Endothelial cell of umbilical vein (primary cell): ENCODE results near the gene MSN. TPM values are rescaled to one million over a fixed set of nuclear protein-coding genes. Genes with fewer than 3 reads are reported as not detected.

Experiments used
- BruUV-seq: library from RNA; stranded (reverse); fragments of 400-500 nt; replicated peaks from 2 replicates; lab custom pipeline; 2021; lab: Mats Ljungman, UMichigan
- CTCF ChIA-PET: fragments of 300-600, 350-600 bp; sonication (Branson Sonifier 250); formaldehyde crosslinking; loops from one replicate; lab custom pipeline; 2021; ENCODE audit warnings: antibody characterized with exemption, inconsistent platforms; lab: Charles Lee
- POLR2A ChIA-PET: fragments of 300-600, 350-600 bp; sonication (Branson Sonifier 250); formaldehyde crosslinking; loops from one replicate; lab custom pipeline; 2021; ENCODE audit warnings: antibody characterized with exemption, inconsistent platforms; lab: Charles Lee
- DNase-seq: peaks from one replicate; pipeline ENCODE4 v3.0.0-alpha.2; 2011; ENCODE audit warnings: low read depth, low spot score
- FAIRE-seq: peaks from 2 replicates; lab custom pipeline; 2011; peaks lifted over from hg19 to GRCh38; lab: Jason Lieb, UNC
- H2AFZ ChIP-seq: 2 replicates; pipeline ENCODE4 v1.6.0; 2012; ENCODE audit warnings: low read depth, low read length, control low read depth, inconsistent platforms
- H3K27ac ChIP-seq: 2 replicates; pipeline ENCODE4 v1.5.1; 2011; ENCODE audit warnings: low read depth, mild to moderate bottlenecking, control low read depth, low read length, moderate library complexity; ENCODE audit not compliant: insufficient read depth
- H3K27me3 ChIP-seq, 2 experiments: 2 replicates each; pipeline versions ENCODE4 v1.6.0 to v1.6.1; 2011; ENCODE audit warnings: low read length in 2 of 2, mixed read lengths in 1 of 2; ENCODE audit not compliant: control insufficient read depth in 2 of 2, insufficient read depth in 2 of 2
- H3K36me3 ChIP-seq, 2 experiments: 2 replicates in 1 of 2; 3 replicates in 1 of 2; pipeline ENCODE4 v1.5.1; 2011; ENCODE audit warnings: low read length in 2 of 2, mild to moderate bottlenecking in 1 of 2, moderate library complexity in 1 of 2; ENCODE audit not compliant: control insufficient read depth in 2 of 2, insufficient read depth in 2 of 2; ENCODE audit errors: extremely low read depth in 1 of 2
- H3K4me1 ChIP-seq: 3 replicates; pipeline ENCODE4 v1.5.1; 2011; ENCODE audit warnings: mild to moderate bottlenecking, low read length; ENCODE audit not compliant: control insufficient read depth, insufficient read depth; ENCODE audit errors: extremely low read depth
- H3K4me2 ChIP-seq: 2 replicates; pipeline ENCODE4 v1.6.1; 2011; ENCODE audit warnings: low read length, control low read depth, mixed read lengths; ENCODE audit not compliant: insufficient read depth
- H3K4me3 ChIP-seq, 3 experiments: fragments of 200-600 bp in 1 of 3; sonication (generic), shearing (Covaris generic) in 1 of 3; replicated peaks in 1 of 3; 2 replicates each; pipeline ENCODE4 v1.5.1; 2011 to 2016; ENCODE audit warnings: control low read depth in 3 of 3, low read length in 3 of 3, mild to moderate bottlenecking in 2 of 3, inconsistent platforms in 1 of 3, low read depth in 1 of 3, moderate library complexity in 1 of 3; ENCODE audit not compliant: insufficient read depth in 1 of 3
- H3K79me2 ChIP-seq: 2 replicates; pipeline ENCODE4 v1.6.0; 2012; ENCODE audit warnings: low read length, inconsistent platforms; ENCODE audit not compliant: control insufficient read depth, insufficient read depth
- H3K9ac ChIP-seq: replicated peaks from 2 replicates; pipeline ENCODE3; 2011; ENCODE audit warnings: low read length, control low read depth; ENCODE audit not compliant: insufficient read depth; ENCODE audit errors: extremely low read depth
- H3K9me1 ChIP-seq: replicated peaks from 3 replicates; pipeline ENCODE4 v1.6.0; 2011; ENCODE audit warnings: mild to moderate bottlenecking, low read length; ENCODE audit not compliant: control insufficient read depth, insufficient read depth; ENCODE audit errors: extremely low read depth
- H3K9me3 ChIP-seq: replicated peaks from 2 replicates; pipeline ENCODE4 v1.5.1; 2012; ENCODE audit warnings: low read length, inconsistent platforms; ENCODE audit not compliant: control insufficient read depth, insufficient read depth
- H4K20me1 ChIP-seq: replicated peaks from 2 replicates; pipeline ENCODE3; 2011; ENCODE audit warnings: mild to moderate bottlenecking, low read length; ENCODE audit not compliant: control insufficient read depth, insufficient read depth; ENCODE audit errors: extremely low read depth
- CTCF ChIP-seq, 2 donors: IDR thresholded peaks; 1 replicate in 1 of 2; 2 replicates in 1 of 2; pipeline ENCODE4 v1.5.1; 2011; ENCODE audit warnings: low read length in 2 of 2, mild to moderate bottlenecking in 2 of 2, moderate library complexity in 2 of 2, control low read depth in 1 of 2, inconsistent platforms in 1 of 2, low read depth in 1 of 2; ENCODE audit not compliant: insufficient read depth in 1 of 2; ENCODE audit errors: extremely low read depth in 1 of 2
- EZH2 ChIP-seq: IDR thresholded peaks from 2 replicates; pipeline ENCODE4 v1.6.1; 2012; ENCODE audit warnings: borderline replicate concordance, low read depth, mild to moderate bottlenecking, moderate library complexity, low read length, inconsistent platforms; ENCODE audit not compliant: severe bottlenecking
- FOS ChIP-seq: IDR thresholded peaks from 2 replicates; pipeline ENCODE4 v1.6.1; 2011; ENCODE audit warnings: mild to moderate bottlenecking, low read length, moderate library complexity, borderline replicate concordance; ENCODE audit not compliant: insufficient read depth
- GATA2 ChIP-seq: IDR thresholded peaks from 2 replicates; pipeline ENCODE4 v1.7.0; 2011; ENCODE audit warnings: low read depth, mild to moderate bottlenecking, moderate library complexity, mixed read lengths, low read length; ENCODE audit not compliant: insufficient read length, insufficient read depth
- JUN ChIP-seq: IDR thresholded peaks from 2 replicates; pipeline ENCODE4 v1.6.1; 2011; ENCODE audit warnings: borderline replicate concordance, low read depth; ENCODE audit not compliant: insufficient read length, insufficient read depth
- MYC ChIP-seq: IDR thresholded peaks from one replicate; pipeline ENCODE4 v1.6.1; 2011; ENCODE audit warnings: mild to moderate bottlenecking, low read depth, low read length
- POLR2A ChIP-seq: IDR thresholded peaks from 2 replicates; pipeline ENCODE4 v1.6.1; 2012; ENCODE audit warnings: low read depth, mild to moderate bottlenecking, control low read depth, low read length
- POLR2AphosphoS5 ChIP-seq: IDR thresholded peaks from 2 replicates; pipeline ENCODE4 v1.6.1; 2012; ENCODE audit warnings: low read depth, mild to moderate bottlenecking, control low read depth, low read length, moderate library complexity; ENCODE audit not compliant: insufficient read depth
- dilution Hi-C: fragments of 300-500 bp; cut with MboI; formaldehyde crosslinking; loops from one replicate; pipeline ENCODE4 v1.15.0; 2019; ENCODE audit warnings: low sequenced_read_pairs; ENCODE audit not compliant: extremely low pct_ligation_motif_present
- intact Hi-C: fragments of 100-400 bp; cut with micrococcal nuclease; formaldehyde crosslinking; loops from one replicate; pipeline ENCODE4 v1.10.0; 2022
- polyA plus RNA-seq, 4 experiments: library from polyadenylated mRNA; depleted of rRNA in 3 of 4; stranded (reverse) in 3 of 4; unstranded in 1 of 4; fragments of >200 nt; gene quantifications; 2 replicates each; pipeline versions ENCODE4 v1.2.1 to v1.2.3, GENCODE V29; 2011 to 2012; ENCODE audit warnings: missing spikeins in 1 of 4
- total RNA-seq: library from RNA; stranded (reverse); gene quantifications from 2 replicates; pipeline ENCODE4 v1.2.3, GENCODE V29; 2021
- TF ChIP-seq, protein P1 (sequence below): IDR thresholded peaks from 2 replicates; pipeline ENCODE4 v1.6.1; 2011; ENCODE audit not compliant: insufficient read depth, insufficient read length

Gene MSN
- total and polyA plus RNA-seq, 2 donors (not counting 3 experiments of a cell fraction or from before 2014, with no cell fraction given), result 528 to 635 TPM

GRCh38 chrX:65705439-65705838, 38.0 kb downstream of the MSN start:
- Histone ChIP-seq H3K27me3 (no peaks in the 10 kb centered on the region), H3K9me3 (no peaks in the 10 kb centered on the region), H4K20me1 (peaks cover 2% of the 10 kb centered on the region), H2AFZ (no peak overlapping the region), H3K27ac (peak overlapping the region; percentile 89), H3K4me3 (no peak overlapping the region), H3K9me1 (no peaks in the 10 kb centered on the region), H3K4me2 (peak overlapping the region; percentile 55), H3K36me3 (peaks cover 0 to 3% of the 10 kb centered on the region in 2 experiments), H3K4me1 (peaks cover 62% of the 10 kb centered on the region), H3K79me2 (peaks cover 96% of the 10 kb centered on the region), H3K9ac (peak overlapping the region; percentile 57)
- no TSS peak for BruUV-seq
- dilution Hi-C loops (no loop called here), intact Hi-C loops (no loop called here)
- TF ChIP-seq POLR2A (no peak), MYC (no peak), FOS (no peak), JUN (no peak), EZH2 (no peak), CTCF (IDR thresholded peaks at IDR 0.05; ENCODE audit: extremely low read depth in 1 of 2, insufficient read depth in 1 of 2, low read depth in 1 of 2, low read length in 2 of 2) (no peak), GATA2 (no peak), POLR2AphosphoS5 (no peak)
- TF ChIP-seq, protein P1, sequence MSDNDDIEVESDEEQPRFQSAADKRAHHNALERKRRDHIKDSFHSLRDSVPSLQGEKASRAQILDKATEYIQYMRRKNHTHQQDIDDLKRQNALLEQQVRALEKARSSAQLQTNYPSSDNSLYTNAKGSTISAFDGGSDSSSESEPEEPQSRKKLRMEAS, result no peak
- ChIA-PET CTCF (interaction anchor here (1.2 kb wide), 1 partner anchor 26 kb away, joined by 4 read pairs; no protein-coding TSS in a partner anchor), POLR2A (interaction anchor here (1.5 kb wide), 1 partner anchor 37 kb away, joined by 7 read pairs; no protein-coding TSS in a partner anchor)
- FAIRE-seq (no peak), DNase-seq (no peak)
